HG03139 (cell line): ENCODE results near the gene CDH4.

ENCODE experiments used
- ATAC-seq: cut with Tn5 transposase; IDR thresholded peaks from one replicate; pipeline ENCODE4 v1.9.1; 2021; ENCODE audit not compliant: unreplicated experiment

The CDH4 gene

DNA sequence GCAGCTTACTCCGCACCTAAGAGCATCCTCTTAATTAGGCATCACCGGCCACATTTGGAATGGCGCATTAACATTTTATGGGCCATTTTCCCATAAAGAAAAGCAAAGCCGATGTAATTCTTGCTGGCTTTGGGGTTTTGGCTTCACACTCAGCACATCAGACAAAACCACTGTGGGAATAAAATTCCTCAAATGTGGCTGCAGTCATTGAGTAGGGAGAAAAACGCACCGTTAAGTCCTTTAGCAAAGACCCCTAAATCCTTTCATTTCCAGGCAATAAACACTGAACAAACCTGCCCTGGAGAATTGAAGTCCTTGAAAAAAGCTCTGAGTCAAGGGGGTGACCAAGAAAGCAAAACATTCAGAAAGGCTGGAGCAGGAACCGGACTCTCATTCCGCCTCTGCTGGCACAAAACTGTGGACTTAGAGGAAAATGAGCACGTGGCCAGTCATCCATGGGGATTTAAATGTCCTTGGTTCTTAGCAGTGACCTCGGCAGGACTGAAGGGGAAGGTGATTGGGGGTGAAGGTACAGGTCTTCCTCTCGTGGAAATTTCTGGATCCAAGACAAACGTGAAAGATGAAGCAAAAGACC, 102.9 kb downstream of the CDH4 start:
- ATAC-seq = no peak

- ATAC-seq = no peak
These were observed 103.5 kb downstream of the CDH4 start for GRCh38 chr20:61355585-61355984.

GRCh38 chr20:61356196-61356595, 104.1 kb downstream of the CDH4 start:
- no peak for ATAC-seq

GRCh38 chr20:61357119-61357518, 105.1 kb downstream of the CDH4 start:
- no peak for ATAC-seq

- ATAC-seq = no peak
These were observed 107.2 kb downstream of the CDH4 start for GRCh38 chr20:61359254-61359653.

GRCh38 chr20:61360296-61360695, 108.2 kb downstream of the CDH4 start:
- no peak for ATAC-seq

DNA sequence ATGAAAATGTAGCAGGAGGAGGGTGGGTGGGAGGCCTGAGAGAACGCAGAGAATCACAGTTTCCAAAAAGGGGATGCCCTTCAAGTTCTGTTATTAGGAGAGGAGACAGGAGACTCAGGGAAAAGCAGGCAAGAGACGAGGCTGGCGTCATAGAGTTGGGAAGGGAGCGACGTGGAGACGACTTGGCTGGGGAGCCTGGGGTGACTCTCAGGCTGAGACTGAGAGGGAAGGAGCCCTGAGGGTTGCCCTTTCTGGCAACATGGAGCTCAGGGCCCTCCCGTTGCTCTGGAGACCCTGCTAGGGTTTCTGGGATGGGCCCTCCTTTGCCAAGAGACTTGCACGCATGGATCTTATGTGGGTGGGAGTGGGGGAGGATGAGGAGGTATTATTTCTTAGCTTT, 108.9 kb downstream of the CDH4 start:
- ATAC-seq = no peak

DNA sequence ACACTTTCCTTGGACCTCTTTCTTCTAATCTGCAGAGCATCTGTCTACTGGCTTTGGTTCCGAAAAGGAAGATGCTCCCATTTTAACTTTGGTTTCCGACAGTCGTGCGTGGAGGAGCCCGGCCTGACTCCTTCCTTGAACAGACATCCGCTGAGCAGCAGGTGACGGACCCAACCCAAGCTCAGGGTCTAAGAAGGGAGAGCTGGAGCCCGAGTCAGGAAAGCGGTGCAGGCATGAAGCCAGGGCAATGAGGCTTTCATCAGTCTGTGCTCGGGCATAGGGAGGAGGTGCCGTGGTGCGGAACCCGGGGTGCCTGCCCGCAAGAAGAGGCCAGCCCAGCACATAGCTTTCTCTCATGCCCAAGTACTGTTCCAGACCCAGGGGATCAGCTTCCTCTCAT, 109.4 kb downstream of the CDH4 start:
- ATAC-seq = no peak

DNA sequence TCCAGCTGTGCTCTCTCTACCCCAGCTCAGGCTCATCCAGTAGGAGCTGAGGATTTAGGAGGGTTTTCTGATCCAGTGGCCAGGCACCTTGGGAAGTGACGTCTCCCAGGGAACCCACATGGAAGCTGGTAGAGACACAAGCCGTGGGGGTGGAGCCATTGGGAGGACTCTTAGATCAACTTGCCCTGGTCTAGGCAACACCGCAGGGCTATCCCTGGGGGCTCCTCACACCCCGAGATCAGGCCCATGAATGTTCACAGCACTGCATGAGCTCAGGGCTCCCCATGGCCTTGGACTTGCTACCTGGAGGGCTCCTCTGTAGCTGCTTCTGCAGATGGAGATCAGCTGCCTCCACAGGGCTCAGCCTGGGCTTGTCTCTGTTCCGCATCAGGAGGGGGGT, 112.1 kb downstream of the CDH4 start:
- ATAC-seq = no peak

DNA sequence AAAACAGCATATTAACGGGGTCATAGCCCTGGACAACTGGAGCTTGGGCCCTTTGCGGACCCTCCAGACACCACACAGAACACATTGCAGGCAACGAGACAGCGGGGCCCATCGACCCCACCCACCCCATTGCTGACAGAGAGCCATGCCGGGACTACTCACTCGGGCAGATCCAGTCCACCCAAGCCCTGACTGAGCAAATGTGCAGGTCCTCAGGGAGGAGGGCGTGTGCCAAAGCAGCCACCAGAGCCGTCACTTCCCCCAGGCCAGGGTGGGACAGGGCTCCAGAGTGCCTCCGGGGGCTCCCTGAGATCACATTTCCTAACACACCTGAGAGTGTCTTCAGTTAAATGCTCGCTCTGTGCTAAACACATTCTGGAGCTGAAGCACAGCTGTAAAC, 114.9 kb downstream of the CDH4 start:
- no peak for ATAC-seq

- no peak for ATAC-seq
These were observed 117.9 kb downstream of the CDH4 start for GRCh38 chr20:61369731-61370520.

GRCh38 chr20:61370841-61371303, 118.8 kb downstream of the CDH4 start:
- no peak for ATAC-seq

- no peak for ATAC-seq
These were observed 119.6 kb downstream of the CDH4 start for GRCh38 chr20:61371501-61372136.

- no peak for ATAC-seq
These were observed 120.3 kb downstream of the CDH4 start for GRCh38 chr20:61372137-61373054.

DNA sequence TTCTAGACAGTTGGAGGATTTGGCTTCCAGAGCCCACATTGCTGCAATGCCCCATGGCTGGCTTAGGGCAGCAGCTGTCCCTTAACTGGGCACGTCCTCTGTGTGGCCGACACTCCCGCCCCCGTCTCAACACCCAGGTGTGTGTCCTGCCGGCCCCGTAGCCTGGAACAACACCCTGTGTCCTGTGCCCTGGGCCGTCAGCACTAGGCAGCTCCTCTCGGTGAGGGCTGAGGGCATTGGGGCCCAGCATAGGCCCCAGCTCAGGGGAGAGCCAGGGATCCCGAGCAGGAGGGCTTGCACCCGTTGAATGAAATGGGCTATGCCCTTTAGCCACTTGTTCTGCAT, 121.0 kb downstream of the CDH4 start:
- ATAC-seq = no peak

- no peak for ATAC-seq
These were observed 122.0 kb downstream of the CDH4 start for GRCh38 chr20:61373956-61374545.

DNA sequence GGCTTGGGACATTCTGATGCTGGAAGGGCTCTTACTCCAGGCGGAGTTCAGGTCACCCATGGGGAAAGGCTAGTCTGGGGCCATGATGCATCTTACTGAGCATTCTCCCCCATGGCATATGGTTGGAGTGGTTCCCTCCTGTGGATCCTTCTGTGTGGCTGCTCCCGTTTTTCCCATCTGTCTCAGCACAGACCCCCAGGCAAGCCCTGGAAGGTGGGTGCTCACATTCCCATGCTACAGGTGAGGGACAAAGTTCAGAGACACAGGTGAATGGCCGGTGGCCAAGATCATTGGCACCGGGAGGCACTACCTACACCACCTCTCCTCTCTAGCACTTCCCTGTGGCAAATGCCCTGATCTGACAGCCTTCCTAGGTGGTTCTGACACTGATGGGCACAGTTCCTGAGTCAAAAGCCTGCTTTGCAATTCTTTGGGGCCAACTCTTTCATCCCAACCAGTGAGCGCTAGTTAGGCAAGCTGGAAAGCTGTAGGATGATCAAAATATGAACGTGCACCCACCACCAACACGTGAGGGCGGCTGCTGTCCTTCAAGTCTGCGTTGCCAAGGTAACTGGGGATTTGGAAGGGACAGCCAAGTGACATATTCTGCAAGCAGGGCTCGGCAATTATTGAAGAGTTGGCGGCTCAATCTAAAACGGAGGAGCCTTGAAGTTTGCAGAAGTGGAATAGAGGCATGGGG, 124.6 kb downstream of the CDH4 start:
- ATAC-seq = no peak

GRCh38 chr20:61378694-61379355, 126.8 kb downstream of the CDH4 start:
- no peak for ATAC-seq

GRCh38 chr20:61379898-61380544, 128.0 kb downstream of the CDH4 start:
- no peak for ATAC-seq
